HG03095 (cell line): ENCODE data around the gene THBS1.

Experiments
- ATAC-seq: cut with Tn5 transposase; IDR thresholded peaks from one replicate; pipeline ENCODE4 v1.9.1; 2021; ENCODE audit warnings: moderate library complexity; ENCODE audit not compliant: unreplicated experiment

The THBS1 gene

GRCh38 chr15:39629371-39629770, 48.5 kb downstream of the THBS1 start:
- ATAC-seq = no peak

GRCh38 chr15:39629906-39630305, 49.0 kb downstream of the THBS1 start:
- ATAC-seq = no peak

- ATAC-seq = no peak
These were observed 50.5 kb downstream of the THBS1 start for GRCh38 chr15:39631357-39631756.

DNA sequence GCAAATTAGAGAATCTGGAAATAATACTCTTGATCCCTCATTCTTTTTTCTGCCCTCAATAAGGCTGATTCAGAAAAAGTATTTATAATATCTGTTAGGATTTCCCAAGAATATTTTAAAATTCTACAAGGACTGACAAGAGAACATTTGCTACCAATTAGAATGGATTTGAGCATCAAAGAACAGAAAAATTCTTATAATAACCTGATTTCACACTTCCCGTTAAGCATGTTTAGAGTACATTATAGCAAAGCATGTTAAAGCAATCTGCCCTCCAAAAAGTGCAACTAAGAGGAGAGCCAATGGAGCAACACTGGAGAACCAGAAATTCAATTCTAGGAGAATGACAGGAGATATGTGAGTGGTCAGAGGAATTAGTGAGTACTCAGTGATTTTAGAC, 57.2 kb downstream of the THBS1 start:
- no peak for ATAC-seq

- ATAC-seq = no peak
These were observed 58.2 kb downstream of the THBS1 start for GRCh38 chr15:39639037-39639436.

GRCh38 chr15:39640665-39641064, 59.8 kb downstream of the THBS1 start:
- no peak for ATAC-seq

GRCh38 chr15:39641191-39641889, 60.5 kb downstream of the THBS1 start:
- ATAC-seq = no peak

DNA sequence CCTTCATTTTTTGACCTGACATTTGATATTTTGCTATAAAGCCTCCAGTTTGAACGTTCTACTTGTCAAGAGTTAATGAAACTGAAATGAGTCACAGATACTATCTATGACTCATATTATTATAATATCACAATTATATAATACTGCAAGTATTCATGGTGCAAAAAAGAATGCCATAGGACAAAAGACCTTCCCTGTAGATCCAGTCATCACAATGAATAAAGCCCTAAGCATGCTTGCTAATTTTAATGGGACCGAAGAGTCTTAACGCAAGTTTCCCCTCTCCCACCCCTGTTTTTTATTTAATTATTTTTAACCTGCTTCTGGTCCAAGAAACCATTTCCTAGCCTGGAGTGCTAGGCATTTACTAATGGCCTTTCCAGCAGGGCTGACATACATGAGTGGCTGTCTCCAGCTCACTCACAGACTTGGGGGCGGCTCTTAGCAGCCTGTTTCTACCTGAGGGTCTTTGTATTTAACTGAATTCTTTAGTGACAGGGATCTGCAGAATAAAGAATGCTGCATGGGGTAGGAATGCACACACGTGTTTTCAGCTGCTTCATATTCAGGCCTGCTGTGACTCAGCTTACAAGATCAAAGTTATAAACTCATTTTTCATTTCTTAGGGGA, 61.2 kb downstream of the THBS1 start:
- ATAC-seq = no peak

- no peak for ATAC-seq
These were observed 62.8 kb downstream of the THBS1 start for GRCh38 chr15:39643727-39644126.

DNA sequence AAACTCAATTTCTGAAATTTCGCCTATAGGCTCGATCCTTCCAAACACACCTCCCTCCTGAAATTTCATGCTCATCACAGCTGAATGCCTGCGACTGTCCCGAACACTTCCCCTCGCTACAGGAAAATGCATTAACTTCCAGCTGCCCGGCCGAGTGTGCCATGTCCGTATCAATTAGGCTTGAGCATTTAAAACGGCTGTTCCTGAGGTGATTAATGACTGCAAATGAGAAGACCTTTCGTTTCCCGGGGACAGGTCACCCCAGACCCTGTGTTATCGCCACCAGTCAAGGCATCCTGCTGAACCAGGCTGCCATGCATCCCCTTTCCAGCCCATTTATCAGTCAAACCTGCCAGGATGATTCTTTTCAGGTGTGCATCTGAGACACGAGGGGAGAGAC, 63.3 kb downstream of the THBS1 start:
- no peak for ATAC-seq

DNA sequence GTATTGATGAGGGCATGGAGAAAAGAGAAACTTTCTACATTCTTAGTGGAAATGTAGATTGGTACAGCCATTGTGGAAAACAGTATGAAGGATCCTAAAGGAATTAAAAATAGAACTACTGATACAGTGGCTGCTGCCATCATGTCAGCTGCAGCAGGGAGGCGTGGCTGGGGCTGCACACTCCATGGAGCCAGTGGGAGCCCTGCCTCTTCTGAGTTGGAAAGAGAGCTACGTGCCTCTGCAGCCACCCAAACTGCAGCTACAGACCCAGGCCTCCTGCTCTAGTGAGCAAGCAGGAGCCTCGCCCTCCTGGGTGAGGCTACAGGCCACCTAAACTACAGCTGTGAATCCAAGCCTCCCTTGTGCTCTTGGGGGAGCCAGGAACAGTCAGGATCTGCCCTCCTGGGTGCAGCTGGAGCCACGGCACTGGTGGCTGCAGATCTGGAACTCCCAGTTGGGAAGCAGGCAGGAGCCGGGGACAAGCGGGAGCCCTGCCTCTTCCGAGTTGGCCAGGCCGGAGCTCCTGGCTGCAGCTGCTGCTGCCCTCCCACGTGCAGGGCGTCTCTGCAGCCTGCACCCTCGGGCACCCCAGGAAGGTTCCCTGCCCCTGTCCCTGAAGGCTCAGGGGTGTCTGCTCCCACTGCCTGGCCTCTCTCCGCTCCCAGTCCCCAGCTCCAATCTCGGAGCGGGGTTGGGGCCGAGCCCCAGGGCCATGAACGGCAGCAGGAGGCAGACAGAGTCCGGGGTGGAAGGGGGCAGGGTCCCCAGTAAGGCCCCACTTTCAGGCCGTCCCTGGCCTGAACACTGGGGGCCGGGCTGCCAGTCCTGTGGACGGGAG, 64.5 kb downstream of the THBS1 start:
- no peak for ATAC-seq

DNA sequence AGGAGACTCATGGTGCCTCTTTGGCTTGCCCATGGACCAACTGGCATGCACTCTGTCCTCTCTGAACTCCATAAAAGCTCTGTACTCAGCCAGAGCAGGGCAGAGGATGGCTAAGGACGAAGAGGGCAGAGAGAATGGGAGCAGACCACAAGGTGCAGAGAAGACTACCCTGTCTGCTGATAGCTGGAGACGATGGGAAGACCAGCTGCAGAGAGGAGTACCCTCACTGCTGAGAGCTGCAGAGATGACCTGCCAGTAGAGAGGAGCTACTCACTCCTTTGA, 65.0 kb downstream of the THBS1 start:
- ATAC-seq = no peak

DNA sequence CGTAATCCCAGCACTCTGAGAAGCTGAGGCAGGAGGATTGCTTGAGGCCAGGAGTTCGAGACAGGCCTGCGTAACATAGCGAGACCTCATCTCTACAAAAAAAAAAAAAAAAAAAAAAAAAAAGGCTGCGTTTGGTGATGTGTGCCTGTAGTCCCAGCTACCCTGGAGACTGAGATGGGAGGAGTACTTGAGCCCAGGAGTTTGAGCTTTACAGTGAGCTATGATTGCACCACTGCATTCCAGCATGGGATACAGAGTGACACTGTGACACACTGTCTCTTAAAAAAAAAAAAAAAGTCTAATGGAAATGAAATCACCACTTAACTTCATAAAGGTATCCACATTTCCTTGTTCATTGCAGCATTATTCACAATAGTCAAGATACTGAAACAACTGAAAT, 65.5 kb downstream of the THBS1 start:
- no peak for ATAC-seq
